Activated CD4-positive, alpha-beta T cell treated with anti-CD3 and anti-CD28 coated beads, Interleukin-2, Interleukin-4, amounts not matched to agents 100 ng/mL and 50 ng/mL, durations not matched to agents 16 hours and 8 hours (primary cell): ENCODE results near the gene CHPT1.

Experiments
- DNase-seq: peaks from one replicate; pipeline ENCODE4 v3.0.0-alpha.2; 2020; ENCODE audit warnings: low spot score

CHPT1 gene

GRCh38 chr12:101685092-101685491, 12.3 kb upstream of the CHPT1 start:
- DNase-seq, result no peak

DNA sequence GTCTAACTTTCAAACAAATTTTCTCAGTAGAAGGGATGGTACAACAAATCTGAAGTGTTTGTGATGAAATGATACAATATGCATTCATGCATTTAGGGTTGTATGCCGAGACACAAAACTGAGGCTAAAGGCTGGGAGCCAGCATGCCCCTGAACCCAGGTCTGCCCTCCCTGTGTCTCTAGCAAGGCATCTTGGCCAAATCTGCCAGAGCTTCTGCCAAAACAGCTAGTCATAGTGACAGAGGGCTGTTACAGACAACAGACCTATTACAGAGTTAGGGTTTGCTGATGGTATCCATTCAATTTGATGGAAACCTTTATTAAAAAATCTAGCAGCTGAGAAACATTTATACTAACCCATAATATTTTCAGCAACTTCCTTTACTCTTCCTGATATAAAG, 11.3 kb upstream of the CHPT1 start:
- no peak for DNase-seq

- no peak for DNase-seq
Measured at GRCh38 chr12:101690544-101691098, 6.8 kb upstream of the CHPT1 start.

- DNase-seq, result no peak
Measured at GRCh38 chr12:101691503-101692096, 5.8 kb upstream of the CHPT1 start.

GRCh38 chr12:101694297-101694848, 3.1 kb upstream of the CHPT1 start:
- no peak for DNase-seq

- no peak for DNase-seq
Measured at GRCh38 chr12:101694986-101695385, 2.5 kb upstream of the CHPT1 start.

DNA sequence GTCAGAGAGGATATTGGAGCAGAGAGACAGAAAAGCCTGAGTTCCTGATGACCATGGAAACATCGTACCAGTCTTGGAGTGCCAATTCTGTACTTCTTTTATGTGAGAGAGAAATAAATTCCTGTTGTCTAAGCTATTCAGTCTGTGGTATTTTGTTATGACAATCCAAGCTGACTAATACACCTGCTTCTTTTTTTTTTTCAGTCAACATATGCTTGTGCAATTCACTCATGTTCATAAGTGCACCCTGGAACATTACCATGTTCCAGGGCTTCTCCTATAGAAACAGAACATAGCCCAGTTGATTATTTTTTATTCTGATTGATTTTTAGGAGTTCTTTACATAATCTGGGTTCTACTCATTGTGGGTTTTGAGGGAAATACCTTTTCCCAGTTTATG, 1.7 kb upstream of the CHPT1 start:
- DNase-seq, result no peak

DNA sequence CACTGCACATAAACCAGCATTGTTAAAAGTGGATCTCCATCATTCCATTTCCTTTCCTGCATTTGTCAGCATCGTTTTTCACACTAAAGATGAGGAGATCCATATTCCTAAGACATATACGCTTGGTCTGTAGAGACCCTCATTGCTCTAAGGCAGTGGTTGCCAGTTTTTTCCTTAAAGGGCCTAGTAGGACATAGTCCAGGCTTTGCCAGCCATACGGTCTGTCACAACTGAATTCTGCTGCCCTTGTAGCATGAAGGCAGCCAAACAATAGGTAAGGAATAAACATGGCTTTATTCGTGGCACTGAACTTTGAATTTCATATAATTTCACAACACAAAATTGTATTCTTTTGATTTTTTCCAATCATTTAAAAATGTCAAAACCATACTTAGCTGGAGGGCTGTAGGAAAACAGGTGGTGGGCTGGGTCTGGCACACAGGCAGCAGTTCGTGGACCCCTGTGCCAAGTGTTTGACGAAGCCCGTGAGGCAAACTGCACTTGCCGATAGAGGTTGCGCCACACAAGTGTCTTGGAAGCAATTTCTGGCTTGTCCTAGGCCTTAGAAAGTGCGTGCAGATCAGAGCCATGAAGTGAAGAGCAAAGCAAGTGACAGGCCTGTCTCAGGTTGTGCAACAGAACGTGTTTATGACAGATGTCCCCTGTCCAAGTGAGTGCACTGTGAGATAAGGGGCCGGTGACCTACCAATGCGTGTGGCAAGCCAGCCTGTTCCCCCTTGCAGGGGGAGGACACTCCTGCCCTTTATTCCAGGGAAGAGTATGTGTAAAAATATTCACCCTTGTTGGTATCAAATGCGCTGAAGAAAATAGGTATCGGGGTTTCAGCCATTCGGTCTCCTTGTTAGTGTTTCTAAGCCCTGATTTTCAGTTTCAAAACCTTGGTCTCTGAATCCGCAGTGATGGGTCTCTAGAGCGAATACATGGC, 916 bp upstream of the CHPT1 start:
- DNase-seq, result no peak

DNA sequence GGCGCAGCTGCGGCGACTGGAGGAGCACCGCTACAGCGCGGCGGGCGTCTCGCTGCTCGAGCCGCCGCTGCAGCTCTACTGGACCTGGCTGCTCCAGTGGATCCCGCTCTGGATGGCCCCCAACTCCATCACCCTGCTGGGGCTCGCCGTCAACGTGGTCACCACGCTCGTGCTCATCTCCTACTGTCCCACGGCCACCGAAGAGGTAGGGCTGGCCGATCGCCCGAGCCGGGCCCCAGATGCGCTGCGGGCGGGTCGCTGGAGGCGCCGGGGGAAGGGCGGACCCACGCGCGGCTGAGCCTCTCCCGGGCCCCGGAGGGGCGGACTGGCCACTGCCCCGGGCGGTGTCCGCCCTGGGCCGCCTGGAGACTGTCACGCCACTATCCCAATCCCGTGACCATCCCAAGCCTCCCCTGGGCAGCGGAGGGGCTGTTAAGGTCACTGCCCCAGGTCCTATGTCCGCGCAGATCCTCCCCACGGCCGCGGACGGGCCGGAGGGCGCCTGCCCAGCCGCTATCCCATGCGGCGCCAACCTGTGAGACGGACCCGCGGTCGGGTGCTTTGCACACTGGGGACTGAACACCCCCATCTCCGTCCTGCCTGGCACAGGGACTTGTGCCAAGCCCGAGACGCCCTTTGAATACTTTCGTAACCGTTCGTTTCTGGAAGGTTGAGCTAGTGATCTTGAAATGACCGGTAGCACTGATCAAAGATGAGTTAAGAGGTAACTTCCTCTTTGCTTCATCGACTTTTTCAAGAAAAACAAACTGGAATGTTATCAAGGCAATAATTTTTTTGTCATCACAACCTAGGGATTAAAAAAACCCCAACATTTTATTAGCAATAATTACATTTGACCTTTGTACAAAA, 725 bp downstream of the CHPT1 start:
- DNase-seq, result peak; percentile 39

DNA sequence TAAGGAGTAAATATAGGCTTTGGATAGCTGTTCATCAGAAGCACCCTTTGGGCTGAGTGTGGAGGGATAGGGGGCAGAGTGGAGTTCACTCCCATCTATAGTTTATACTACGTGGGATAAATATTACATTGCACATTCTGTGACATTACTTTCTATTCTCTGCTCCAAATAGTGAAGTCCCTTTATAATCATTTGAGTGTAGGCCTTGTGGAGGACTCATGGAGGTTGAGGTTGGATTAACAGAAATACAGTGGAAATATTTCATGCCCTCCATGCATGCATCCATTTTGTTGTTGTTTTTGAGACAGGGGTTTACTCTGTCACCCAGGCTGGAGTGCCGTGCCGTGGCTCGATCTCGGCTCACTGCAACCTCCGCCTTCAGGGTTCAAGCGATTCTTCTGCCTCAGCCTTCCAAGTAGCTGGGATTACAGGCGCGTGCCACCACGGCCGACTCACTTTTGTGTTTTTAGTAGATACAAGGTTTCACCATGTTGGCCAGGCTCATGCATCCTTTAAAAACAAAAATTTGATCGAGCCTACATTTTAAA, 1.4 kb downstream of the CHPT1 start:
- DNase-seq, result no peak

GRCh38 chr12:101700299-101700820, 2.9 kb downstream of the CHPT1 start:
- no peak for DNase-seq

DNA sequence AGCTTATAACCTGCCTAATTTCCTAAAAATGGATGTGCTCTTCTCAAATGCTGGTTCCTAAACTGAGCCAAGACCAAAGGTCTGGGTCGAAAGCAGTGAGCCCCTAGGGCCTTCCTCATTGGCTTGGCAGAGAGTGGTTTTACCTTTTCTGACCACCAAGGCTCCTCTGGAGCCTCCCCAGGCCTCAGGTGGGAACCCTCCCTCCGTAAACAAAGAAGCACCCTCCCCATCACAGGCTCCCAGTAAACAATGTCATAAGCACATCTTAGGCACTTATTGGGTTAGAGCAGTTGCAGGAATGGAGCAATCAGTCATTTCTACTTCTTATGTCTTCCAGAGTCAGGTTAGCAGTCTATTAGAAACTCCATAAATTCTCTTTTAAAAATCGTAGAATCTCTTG, 6.0 kb downstream of the CHPT1 start:
- no peak for DNase-seq

DNA sequence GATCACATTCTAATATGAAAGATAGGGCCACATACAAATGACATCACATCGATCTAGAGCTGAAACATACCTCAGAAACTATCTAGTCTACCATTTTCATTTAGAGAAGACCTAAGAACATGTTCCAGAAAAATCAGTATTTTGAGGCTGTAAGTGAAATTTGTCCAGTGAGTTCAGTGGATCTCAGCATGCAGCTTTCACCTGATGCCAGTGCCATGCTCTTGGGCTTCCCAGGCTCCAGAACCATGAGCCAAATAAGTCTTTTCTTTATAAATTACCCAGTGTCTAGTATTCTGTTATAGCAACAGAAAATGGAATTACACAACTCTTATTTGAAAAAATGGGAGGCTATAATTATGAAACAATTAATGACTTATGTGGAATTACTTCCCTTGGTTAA, 9.0 kb downstream of the CHPT1 start:
- DNase-seq, result no peak

- DNase-seq, result no peak
Measured at GRCh38 chr12:101707131-101707782, 9.8 kb downstream of the CHPT1 start.

GRCh38 chr12:101710288-101710687, 12.8 kb downstream of the CHPT1 start:
- DNase-seq, result no peak

DNA sequence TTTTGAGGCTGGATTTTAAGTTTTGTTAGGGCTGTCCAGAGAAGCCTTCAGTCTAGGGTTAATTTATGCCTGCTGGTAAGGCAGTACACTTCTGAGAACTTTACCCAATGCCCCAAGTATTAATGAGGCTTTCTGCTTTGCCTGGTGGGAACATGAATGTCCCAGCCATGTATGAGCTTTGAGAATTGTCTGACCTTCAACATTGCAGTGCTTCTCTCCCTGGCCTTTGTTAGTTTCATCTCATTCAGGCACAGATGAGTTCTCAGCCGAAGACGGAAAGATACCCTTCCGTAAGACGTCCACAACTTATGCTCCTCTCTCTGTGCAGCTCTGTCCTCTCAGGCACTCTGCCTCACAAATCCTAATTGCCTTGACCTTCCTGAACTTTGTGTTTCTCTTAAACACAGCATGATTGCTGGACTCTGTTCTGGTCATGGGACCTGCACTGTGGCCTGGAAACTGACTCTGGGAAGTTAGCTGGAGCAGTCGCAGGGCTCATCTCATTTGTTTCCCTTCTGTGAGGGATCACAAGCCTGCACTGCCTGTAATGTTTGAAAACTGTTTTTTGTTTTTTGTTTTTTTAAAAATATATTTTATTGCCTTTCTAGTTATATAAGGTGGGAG, 15.7 kb downstream of the CHPT1 start:
- DNase-seq, result no peak

DNA sequence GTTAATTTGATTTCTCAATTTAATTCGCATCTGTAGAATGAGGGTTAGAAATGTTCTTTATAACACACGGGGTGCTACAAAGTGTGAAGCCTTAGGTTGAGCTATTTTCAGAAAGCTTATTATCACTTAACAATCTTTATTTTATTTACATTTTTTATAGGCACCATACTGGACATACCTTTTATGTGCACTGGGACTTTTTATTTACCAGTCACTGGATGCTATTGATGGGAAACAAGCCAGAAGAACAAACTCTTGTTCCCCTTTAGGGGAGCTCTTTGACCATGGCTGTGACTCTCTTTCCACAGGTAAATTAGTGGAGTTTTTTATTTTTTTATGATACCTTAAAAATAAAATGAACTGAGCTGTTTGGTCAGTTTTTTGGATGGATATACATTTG, 16.5 kb downstream of the CHPT1 start:
- DNase-seq, result no peak

GRCh38 chr12:101714877-101715444, 17.5 kb downstream of the CHPT1 start:
- DNase-seq, result no peak

DNA sequence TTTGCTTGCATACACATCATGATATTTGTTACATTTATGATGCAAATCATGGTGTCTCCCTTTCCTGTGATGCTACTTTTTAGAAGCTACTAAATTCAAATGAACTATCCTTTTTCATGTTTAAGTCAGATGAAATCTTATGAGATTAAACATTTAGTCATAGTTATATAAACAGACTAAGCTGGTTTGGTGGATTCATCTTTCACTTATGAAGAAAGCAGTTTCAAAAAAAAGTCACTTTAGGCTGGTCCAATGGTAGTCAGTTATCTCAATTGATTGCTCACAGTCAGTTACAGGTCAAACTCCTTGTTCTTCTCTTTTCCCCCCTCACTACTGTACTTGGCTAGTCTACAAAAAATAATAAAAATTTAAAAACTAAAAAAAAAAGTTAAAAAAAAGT, 22.1 kb downstream of the CHPT1 start:
- DNase-seq, result no peak

- no peak for DNase-seq
Measured at GRCh38 chr12:101720118-101720517, 22.7 kb downstream of the CHPT1 start.
